Amniotic stem cell (primary cell): ENCODE results near the gene ZNF823.

Experiments
- DNase-seq: peaks from one replicate; lab custom pipeline; 2025; lab: John Stamatoyannopoulos, UW

Gene ZNF823

DNA sequence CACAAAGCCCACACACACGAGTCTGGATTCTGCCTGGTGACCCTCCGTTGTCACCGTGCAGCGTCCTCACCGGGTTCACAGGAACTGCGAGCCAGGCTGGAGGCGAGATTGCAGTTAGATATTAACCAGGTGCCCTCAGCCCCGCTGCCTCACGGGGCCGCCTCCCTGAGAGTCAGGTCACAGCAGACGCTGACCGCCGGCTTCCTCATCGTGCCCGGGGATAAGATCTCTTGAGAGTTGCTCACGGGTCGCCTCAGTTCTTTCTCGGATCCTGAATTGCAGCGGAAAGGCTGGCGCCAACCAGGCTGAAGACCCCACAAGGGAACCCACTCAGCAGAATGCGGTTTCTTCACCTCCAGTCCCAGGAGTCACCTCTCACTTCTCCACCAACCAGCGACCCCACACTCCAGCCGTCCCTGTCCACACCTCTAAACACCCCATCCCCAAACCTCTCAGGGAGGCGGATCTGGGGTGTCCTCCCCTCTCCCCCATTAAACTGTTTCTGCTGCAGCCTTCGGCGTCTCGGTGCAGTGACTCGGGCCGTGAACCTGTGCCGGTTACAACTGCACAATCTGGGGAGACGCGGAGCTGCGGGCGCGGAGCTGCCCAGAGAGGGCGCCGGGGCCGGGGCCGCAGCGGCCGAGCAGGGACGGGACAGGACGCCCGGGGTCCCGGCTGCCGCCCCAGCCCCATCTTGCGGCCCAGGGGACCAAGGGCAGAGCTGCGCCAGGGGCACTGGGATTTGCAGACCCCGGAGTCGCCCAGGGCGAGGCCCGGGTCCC is 591 bp downstream of the ZNF823 start:
- no peak for DNase-seq

DNA sequence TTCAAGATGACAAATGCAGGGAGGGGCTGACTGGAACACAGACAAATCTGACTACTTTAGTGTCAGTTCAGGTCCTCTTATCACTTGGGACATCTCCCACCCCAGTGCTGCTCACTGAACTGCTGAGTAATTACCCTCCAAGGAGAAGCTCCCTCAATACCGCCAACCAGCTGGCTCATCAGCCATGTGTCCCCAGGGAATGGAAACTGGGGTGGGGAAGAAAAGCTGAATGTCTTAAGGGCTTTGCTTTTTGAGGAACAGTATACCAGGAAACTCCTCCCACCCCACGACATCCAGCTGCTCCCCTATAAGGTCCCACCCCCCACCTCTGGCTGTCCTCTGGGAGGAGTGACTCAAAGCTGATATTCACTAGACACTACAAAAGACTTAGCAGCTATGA is 2.0 kb downstream of the ZNF823 start:
- DNase-seq, result no peak

DNA sequence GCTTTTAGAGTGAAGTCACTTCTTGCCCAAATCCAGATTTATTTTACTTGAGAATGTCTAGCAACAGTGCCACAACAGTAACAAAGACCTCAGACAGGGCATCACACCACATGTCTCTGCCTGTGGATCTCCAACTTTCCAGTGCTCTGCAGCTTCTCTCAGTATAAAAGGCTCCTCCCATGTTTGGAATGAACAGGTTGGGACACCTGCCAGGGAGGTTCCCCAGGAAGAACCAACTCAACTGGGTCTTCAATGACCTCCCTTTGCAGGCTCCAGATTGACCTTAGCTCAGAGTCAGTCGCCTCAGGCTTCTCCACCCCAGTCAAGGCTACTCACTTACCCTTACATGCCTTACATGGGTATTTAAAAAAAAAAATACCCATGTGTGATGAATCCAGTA is 3.4 kb downstream of the ZNF823 start:
- no peak for DNase-seq

DNA sequence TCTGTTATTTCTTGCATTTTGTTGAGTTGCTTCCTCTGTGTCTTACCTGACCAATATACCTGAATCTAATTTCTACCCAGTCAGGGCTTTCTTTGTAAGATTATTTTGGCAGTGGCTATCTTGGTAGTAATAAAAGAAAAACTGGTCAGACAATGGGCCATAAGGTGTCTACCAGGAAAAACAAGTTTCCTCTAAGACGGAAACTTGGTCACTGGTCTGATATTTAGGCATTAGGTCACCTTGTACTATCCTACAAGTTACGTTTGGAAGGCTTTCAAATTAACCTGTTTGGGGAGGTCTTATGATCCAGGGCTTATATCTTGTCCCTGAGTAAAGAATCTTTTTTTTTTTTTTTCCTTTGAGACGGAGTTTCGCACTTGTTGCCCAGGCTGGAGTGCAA is 9.2 kb downstream of the ZNF823 start:
- no peak for DNase-seq

DNA sequence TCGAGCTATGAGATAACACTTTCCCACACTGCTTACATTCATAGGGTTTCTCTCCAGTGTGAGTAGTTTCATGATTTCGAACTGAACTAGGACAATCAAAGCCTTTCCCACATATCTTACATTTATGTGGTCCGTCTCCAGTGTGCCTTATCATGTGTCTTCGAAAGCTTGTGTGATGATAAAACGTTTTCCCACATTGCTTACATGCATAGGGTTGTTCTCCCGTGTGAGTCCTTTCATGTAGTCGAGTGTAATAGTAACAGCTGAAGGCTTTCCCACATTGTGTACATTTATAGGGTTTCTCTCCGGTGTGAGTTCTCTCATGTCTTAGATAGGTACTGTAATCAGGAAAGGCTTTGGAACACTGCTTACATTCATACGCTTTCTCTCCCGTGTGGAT is 16.3 kb downstream of the ZNF823 start:
- no peak for DNase-seq

DNA sequence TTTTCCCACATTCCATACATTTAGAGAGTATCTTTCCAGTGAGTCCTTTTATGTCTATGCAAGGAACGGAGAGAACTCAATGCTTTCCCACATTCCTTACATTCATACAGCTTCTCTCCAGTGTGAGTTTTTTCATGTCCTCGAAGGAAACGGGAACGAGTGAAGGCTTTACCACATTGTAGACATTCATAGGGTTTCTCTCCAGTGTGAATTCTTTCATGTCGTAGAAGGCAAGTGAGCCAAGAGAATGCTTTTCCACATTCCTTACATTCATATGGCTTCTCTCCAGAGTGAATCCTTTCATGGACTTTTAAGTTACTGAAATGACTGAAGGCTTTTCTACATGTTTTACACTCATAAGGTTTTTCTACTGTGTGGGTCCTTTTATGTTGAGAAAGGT is 17.1 kb downstream of the ZNF823 start:
- DNase-seq, result no peak

DNA sequence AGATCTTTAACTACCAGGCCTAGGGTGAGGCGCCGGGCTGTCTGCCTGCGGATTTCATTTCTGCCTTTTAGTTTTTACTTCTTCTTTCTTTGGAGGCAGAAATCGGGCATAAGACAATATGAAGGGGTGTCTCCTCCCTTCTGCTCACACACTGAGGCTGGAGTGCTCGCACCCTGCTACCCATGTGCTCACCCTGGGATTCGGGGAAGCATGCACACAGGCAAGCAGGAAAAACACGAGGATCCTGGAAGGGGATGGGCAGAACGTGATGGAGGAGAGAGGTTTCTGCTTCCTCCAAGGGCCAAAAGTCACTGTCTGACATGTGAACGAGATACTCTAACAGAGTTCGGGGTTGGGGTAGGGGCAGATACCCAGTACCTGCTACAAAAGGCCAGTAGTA is 28.4 kb downstream of the ZNF823 start:
- DNase-seq, result no peak

DNA sequence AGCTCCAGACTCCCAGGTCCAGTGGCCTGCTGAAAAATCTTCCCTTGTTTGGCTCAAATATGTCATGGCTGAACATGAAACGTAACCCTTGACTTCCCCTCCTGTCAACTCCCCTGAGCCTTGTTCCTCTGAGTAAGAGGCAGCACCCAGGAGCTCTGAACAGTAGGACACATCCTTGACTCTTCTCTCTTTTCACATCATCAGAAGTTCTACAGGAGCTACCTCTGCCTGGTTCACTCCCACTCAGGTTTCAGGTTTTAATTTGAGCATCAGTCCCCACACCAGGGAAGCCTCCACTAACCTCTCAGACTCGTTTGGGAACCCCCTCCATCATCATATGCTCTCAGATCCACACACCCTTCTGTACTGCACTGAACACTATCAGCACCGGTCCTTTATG is 30.3 kb downstream of the ZNF823 start:
- no peak for DNase-seq

DNA sequence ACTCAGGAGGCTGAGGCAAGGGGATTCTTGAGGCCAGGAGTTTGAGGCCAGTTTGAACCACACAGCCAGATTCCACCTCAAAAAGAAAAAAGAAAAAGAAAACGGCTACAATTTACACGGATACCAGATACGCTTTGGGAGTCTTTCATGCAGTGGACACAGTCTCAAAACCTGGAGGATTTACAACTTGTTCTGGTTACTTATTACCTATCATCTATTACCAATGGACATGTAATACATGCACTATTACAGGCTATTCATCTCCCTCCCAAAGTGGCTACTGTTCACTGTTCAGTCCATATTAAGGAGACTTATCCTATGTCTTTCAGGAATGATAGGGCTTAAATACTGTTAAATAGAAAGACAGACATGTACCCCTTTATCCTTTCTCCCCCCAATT is 33.3 kb downstream of the ZNF823 start:
- DNase-seq, result no peak

DNA sequence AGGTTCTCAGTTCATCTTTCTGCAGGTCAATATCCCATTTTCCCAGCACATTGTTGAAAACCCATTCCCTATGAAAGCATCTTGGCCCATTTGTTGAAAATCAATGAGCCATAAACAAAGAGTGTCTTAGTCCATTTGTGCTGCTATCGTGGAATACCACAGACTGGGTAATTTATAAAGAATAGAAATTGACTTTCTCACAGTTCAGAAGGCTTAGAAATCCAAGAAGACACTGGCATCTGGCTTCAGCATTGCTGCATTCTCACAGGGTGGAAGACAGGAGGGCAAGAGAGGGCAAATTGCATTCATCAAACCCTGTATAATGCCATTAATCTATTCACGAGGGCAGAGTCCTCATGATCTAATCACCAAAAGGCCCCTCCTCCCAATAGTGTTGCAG is 34.1 kb downstream of the ZNF823 start:
- no peak for DNase-seq

DNA sequence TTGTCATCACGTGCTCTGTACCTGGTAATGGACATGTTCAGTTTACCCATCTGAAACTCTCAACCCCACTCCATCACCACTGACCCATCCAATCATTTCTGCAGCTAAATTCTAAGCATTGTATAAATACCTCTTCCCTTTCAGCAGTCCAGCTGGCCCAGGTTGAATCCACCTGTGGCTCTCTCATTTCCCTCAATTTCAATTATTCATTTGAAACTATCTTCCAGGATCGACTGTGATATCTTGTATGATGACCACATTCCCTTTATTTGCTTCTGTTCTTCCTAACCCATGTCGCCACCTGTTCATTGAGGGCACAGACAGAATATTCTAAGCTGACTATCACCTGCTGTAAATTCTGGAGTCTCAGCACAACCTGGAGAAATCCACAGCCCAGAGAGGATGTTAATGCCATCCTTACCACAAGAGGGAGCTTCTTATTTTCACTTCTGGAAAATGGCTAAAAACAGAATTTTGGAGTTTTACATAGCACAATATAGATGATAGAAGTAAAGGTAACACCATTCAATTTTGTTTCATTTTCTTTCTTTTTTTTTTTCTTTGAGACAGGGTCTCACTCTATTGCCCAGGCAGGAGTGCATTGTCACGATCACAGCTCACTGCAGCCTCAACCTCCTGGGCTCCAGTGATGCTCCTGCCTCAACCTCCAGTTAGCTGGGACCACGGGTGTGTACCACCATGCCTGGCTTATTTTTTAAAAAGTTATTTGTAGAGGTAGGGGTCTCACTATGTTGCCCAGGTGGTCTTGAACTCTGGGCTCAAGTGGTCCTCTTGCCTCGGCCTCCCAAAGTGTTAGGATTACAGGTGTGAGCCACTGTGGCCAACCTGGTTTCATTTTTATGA is 38.6 kb downstream of the ZNF823 start:
- DNase-seq, result peak; percentile 15

DNA sequence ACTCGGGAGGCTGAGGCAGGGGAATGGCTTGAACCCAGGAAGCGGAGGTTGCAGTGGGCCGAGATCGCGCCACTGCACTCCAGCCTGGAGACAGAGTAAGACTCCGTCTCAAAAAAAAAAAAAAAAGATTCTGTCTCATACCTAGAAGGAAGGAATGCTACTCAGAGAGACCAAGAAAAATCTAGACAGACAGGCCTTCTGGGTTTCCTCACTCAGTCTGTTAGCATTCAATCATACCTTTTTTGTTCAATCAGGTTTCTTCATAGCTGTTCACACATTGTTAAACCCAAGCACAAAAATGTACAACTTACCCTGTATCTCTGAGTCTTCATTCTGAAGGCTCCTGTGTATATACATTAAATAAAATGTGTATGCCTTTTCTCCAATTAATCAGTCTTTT is 40.5 kb downstream of the ZNF823 start:
- no peak for DNase-seq

DNA sequence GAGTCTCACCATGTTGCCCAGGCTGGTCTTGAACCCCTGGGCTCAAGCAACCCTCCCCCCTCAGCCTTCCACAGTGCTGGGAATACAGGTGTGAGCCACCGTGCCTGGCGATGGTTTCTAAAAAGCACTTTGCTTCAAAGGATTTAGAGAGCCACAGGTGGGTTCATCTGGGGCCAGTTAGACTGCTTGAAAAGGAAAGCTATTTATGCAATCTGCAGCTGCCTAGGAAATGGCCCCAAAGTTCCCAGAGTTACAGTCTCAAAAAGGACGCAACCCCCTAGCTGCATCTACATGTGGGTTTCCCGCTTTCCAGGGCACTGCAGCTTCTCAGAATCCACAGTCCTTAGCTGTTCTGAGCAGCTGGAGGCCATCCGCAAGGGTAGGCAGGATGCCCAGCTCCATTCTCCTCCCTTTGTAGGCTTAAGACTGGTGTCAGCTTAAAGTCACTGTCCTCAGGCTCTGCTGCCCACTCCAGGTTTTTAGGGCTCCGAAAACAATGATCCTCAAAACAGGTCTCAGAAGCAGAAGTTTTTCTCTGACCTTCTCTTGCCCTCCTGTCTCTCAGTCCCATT is 41.4 kb downstream of the ZNF823 start:
- DNase-seq, result no peak

DNA sequence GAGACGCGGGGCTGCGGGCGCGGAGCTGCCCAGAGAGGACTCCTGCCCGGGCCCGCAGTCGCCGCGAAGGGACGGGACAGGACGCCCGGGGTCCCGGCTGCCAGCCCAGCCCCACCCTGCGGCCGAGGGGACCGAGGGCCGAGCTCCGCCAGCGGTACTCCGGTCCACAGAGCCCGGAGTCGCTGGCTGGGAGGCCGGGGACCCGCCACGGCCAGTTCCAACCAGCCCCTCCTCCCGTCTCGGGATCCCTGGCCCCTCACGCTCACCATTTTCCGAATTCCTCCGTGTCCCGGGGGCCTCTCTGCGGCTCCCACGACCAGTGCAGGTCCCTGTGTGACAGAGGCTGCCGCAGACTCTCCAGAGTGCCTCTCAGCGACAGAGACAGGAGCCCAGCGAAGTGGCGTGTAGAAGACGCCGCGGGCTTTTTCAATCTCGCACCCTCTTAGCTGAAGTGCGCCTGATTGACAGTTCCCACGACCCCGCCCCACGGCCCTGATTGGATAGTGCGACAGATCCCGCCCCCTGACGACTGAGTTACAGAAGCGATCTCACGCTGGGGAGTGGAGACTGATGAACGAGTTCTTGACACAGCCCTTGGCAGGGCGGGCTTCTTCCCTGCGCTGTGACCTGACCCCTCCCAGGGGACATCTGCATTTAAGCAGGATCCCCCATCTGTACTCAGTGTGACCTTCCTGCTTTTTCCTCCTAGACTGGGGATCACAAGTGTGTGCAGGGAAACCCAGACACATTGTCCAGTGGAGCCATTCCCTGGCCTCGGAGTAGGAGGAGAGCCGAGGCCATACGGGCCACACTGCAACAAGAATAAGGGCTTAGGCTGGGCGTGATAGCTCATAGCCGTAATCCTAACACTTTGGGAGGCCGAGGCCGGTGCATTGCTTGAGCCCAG is 44.0 kb downstream of the ZNF823 start:
- peak; percentile 95 for DNase-seq

DNA sequence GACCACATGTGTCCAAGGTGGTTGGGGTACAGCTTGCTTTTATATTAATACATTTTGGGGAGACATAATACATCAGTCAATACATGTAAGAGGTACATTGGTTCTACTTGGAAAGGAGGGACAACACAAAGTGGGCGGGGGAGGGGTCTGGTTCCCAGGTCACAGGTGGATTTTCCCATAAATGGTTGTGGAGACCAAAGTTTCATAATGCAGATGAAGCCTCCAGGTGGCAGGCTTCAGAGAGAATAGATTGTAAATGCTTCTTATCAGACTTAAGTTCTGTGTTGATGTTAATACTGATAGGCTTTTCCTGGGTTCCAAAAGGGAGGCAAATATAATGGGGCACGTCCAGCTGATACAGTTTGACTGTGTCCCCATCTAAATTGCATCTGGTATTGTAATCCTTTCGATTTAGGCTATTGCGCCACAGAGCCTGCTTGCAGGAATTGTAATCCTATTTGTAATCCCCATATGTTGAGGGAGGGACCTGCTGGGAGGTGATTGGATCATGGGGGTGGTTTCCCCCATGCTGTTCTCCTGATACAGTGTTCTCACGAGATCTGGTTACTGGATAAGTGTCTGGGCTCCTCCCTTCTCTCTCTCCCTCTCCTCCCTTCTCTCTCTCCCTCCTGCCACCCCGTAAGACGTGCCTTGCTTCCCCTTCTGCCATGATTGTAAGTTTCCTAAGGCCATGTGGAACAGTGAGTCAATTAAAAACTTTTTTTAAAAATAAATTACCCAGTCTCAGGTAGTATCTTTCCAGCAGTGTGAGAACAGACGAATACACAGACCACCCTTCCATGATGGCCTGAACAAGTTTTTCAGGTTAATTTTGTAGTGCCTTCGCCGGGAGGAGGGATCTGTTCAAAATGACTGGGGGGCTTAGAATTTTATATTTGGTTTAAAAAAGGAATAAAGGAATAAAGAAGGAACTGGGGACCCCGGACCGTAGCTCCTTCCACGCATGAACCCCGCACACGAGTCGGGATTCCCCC is 44.9 kb downstream of the ZNF823 start:
- peak; percentile 69 for DNase-seq

DNA sequence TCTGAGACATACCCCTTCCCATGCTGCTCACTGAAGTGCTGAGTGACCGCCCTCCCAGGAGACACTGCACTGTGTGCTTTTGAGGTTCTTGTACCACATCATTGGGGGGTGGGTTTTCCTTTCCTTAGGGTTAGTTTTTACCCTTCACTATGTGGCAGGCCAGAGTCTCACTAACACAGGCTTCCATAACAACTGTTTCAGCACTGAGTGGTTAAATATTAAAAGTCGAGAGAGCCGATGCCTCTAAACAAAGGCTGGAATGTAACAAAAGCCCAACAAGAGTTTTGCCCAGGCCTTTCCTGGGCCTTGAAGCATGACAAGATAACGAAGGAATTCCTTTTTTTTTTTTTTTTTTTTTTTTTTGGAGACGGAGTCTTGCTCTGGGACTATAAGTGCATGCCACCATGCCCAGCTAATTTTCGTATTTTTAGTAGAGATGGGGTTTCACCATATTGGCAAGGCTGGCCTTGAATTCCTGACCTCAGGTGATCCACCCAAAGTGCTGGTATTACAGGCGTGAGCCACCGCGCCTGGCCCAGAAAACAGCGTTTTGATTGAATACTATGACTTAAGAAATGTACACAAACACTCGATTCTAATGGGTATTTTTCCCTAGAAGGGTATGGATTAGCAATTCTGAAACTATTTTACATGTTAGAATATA is 46.5 kb downstream of the ZNF823 start:
- DNase-seq, result no peak

DNA sequence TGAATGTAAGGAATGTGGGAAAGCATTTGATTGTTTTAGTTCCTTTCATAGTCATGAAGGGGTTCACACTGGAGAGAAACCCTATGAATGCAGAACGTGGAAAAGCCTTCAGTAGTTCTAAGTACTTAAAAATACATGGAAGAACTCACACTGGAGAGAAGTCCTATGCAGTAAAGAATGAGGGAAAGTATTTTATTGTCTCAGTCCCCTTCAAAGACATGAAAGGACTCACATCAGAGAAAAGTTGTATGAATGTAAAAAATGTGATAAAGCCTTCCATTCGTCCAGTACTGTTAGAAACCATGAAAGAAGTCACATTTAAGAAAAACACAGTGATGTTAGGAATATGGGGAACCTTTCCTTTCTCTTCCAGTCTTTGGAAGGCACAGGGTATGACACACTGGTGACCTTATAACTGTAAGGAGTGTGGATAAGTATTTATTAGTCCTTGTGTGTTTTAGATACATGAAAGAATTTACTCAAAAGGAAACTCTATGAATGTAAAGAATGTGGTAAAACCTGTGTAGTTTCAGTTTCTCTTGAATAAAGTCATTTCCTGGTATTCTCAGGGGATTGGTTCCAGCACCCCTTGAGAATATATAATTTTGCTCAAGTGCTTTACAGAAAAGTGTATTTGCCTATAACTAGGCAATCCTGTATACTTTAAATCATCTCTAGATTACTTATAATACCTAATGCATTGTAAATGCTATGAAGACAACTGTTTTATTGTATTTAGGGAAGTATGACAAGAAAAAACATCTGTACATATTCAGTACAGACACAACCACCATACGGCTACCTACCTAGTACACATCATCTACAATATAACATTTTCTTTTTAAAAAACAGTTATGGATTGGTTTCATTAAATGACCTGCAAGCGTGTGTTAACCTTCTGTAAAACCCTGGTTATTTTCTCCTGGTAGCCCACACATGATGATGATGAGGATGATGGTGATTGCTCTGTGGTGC is 52.8 kb downstream of the ZNF823 start:
- DNase-seq, result no peak

DNA sequence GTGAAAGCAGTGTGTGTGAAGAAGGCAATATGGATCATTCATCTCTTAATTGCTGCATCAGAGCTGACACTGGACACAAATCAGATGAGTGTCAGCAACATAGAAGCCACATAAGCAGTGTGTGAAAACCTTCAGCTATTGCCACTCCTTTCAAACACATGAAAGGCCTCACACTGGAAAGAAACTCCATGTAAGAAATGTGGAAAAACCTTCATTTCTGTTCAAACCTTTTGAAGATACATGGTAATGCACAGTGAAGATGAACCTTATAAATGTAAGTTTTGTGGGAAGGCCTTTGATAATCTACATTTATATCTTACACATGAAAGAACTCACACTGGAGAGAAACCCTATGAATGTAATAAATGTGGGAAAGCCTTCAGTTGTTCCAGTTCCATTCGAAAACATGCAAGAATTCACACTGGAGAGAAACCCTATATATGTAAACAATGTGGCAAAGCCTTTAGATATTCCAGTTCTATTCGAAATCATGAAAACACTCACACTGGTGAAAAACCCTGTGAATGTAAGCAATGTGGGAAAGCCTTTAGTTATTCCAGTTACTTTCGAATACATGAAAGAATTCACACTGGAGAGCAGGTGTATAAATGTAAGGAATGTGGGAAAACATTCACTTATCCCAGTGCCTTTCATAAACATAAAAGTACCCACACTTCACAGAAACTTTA is 53.6 kb downstream of the ZNF823 start:
- no peak for DNase-seq
